Measurements from ENCODE around the gene LGR6.

LGR6 gene

DNA sequence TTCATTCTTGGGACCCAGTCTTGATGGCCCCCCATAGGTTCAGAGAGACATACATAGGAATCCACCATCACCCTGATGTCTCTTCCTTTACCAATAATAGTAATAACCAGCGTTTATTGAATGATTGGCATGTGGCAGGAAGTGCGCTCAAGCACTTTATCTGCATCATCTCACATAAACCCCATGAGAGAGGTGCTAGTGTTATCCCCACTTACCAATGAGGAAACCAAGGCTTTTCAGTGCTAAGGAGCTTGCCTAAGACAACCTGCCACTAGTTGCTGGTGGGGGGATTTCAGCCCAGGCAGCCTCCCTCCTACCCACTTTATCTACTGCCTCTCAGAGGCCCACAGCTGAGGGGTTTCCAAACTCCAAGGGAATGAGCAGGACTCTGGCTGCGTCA, 7.7 kb downstream of the LGR6 start:
- no peak for DNase-seq

- no peak for DNase-seq
Observed at GRCh38 chr1:202201971-202202370, 8.4 kb downstream of the LGR6 start.

DNA sequence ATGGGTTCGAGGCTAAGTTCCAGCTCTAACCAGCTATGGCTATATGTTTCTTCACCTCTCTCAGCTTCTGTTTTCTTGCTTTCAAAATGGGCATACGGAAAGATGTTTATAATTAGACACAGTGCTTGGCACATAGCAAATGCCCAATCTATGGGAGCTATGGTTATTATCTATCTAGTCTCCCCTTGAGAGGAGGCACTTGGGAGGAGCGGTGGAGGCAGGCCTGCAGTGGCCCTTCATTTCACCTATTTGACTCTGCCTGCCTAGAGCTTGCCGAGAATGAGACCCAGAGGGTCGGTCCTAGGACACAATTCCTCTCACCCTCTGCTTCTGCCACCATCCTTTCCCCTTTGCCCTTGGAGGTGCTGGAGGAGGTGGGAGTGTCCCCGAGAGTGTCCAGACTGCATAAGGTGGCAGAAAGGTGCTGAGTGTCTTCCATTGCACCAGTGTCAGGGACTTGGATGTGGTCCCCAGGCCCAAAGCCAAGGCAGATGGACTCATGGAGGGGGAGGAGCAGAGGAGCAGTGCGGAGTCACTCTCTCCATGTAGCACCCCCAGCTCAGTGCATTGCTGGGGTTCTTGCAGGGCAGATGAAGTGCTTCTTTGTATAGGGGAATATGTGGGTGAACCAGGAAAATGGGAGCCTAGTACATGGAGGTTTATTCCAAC, 9.0 kb downstream of the LGR6 start:
- DNase-seq: no peak

DNA sequence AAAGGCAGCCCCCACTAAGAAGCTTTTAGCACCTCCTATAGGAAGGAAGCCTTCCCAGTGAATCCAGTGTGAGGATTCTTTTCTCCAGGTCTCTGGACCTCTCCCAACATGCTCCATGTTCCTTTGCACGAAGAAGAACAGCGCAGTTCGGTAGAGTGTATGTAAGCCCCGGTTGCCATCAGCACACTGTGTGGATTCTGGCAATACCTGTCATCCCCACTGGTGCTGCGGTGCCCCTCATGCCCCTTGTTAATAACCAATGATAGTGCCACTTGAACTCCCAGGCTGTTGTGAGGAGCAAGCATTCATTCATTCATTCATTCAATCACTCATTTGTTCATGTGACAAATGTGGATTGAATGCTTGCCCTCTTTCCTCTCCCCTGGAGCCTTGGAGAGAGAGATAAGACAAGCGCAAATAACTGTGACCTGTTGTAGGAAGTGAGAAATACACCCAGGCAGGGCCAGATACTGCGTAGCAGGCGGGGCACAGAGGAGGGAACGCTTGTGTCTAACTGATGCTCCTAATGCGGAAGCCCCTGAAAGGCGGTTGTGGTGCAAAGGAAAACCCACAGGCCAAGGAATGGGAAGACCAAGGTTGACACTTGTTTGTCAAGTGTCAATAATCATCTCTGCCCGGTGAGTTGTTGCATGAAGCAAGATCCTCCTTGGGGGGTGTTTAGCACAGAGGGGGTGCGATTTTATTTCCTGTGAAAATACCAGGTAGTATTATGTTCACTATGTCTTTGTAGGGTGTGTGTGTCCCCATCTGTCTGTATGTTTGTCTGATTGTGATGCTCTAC, 9.8 kb downstream of the LGR6 start:
- no peak for DNase-seq

DNA sequence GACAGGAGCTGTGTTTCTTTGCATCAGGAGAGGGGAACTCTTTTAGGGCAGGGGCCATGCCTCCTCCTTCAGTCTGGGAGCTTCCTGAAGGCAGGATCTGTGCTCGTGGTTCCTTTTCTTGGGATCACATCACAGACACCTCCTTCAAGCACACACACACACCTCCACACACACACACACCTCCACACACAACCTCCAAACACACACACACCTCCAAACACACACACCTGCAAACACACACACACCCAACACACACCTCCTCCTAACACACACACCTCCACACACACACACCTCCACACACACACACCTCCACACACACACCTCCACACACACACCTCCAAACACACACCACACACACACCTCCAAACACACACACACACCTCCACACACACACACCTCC, 10.5 kb downstream of the LGR6 start:
- no peak for DNase-seq

- DNase-seq: no peak
Observed at GRCh38 chr1:202205523-202206190, 12.1 kb downstream of the LGR6 start.

DNA sequence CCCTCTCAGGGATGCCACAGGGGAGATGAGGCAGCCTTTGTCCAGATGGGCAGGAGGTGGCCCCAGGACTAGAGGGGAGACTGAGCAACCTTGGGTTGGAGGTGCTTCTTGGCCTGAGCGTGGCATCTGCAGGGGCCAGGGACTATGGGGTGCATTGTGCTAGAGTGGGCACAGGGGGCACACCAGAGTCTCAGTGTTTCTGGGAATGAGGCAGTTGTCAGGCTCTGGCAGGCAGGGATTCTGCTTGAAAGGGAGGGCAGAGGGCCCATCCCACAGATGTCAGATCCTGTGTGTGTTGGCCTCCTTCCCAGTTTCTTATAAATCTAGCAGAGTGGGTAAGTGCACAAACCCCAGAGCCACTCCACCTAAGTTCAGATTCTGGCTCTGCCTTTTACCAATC, 13.7 kb downstream of the LGR6 start:
- no peak for DNase-seq

DNA sequence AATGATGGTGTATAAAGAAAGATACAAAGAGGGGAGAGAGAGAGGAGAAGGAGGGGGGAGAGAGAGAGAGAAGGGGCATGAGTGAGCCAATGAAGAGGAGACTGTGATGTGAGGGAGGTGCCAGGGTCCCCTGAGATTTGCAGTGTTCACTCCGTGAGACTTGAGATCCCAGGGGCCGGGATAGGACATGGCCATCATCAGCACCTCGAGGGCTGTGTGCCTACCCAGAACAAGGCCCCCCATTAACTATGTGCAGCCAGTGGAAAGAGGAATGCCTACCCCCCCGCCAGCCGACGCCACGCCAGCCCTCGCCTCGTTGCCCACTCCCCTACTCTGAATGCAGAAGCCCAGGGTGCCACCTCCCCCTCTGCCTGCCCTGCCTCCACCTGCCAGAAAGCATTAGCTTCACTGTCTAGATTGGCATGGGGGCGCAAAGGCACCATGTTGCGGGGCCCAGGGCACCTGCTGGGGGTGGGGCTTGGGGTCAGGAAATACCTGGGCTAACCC, 14.8 kb downstream of the LGR6 start:
- no peak for DNase-seq

GRCh38 chr1:202210385-202210784, 16.8 kb downstream of the LGR6 start:
- no peak for DNase-seq

DNA sequence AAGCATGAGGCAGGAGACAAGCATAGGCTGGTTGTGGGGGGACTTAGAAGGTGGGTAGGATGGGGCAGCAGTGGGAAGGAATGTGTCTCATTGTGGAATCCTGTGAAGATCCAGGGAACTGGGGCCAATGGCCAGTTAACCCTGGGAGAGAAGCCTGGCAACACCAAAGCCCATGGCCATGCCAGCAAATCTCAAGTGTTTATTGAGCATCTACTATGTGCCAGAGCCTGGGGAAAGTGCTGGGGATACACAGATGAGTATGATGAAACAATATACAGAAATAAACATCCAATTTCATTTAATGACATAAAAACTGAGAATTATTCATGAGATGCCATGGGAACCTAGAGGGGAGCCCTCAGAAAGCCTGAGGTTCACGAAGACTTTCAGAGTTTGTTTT, 17.4 kb downstream of the LGR6 start:
- no peak for DNase-seq

GRCh38 chr1:202212787-202213186, 19.2 kb downstream of the LGR6 start:
- DNase-seq: no peak

DNA sequence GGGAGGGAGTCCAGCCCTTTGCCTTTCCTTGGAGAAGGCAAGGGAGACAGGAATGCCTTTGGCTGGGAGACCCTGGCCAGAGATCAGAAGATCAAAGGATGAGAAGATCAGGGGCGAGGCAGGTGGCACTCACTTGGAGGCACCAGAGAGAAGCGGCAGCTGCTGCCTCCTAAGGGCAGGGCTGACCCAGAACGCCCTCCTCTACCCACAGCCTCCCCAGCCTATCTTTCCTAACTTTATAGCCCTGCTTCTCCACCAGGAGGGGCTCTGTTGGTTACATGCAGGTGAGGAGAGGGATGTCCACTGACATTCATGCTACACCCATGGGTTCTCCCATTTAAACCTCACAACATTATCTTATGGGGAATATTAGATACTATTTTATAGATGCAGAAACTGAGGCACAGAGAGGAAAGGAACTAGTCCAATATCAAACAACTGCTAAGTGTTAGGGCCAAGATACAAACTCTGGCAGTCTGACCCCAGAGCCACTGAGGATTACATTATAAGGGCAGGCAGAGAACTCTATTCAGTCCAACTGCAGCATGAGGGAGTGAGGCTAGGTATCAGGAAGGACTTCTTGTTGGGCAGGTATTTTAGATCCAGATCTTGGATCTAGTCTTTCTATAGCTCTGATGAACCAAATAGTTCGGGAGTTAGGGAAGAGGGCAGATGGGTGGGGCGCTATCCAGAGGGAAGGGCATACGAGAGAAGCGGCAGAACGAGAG, 19.9 kb downstream of the LGR6 start:
- DNase-seq: no peak

GRCh38 chr1:202214089-202214843, 20.7 kb downstream of the LGR6 start:
- no peak for DNase-seq

- no peak for DNase-seq
Observed at GRCh38 chr1:202215472-202216130, 22.0 kb downstream of the LGR6 start.

GRCh38 chr1:202216691-202217090, 23.1 kb downstream of the LGR6 start:
- no peak for DNase-seq

DNA sequence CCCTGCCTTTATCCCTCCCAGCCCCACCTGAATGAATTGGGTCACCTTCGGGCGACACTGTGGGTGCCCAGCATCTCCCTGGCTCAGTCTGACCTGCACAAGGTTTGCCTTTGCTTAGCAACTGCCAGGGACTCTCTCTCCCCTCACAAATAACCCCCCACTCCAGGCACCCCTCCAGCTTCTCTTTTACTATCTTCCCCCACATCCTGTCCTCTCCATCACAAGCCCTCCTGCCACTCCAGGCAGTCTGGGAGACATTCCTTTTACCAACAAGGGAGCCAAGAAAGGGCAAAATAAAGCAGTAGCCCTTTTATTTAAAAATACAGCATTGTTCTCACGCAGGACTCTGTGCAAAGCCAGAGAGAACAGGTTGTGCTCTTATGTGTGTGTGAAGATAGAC, 23.9 kb downstream of the LGR6 start:
- no peak for DNase-seq

DNA sequence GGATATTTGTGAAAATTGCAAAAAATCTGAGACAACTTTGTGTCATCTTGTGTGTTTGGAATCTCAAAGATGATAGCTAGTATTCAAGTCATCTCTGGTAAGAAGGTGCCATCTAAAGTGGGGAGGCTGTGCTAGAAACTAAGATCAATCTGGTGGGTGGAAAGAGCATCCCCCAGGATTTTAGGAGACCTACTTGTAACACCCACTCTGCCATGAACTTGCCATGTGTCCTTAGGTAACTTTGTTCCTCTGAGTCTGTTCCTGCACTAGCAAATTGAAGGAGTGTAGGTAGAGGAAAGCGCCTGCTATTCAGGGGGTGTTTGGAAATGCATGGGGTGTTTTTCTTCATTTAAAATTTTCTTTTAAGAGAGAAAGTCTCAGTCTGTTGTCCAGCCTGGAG, 24.4 kb downstream of the LGR6 start:
- no peak for DNase-seq

GRCh38 chr1:202220733-202221132, 27.1 kb downstream of the LGR6 start:
- no peak for DNase-seq

DNA sequence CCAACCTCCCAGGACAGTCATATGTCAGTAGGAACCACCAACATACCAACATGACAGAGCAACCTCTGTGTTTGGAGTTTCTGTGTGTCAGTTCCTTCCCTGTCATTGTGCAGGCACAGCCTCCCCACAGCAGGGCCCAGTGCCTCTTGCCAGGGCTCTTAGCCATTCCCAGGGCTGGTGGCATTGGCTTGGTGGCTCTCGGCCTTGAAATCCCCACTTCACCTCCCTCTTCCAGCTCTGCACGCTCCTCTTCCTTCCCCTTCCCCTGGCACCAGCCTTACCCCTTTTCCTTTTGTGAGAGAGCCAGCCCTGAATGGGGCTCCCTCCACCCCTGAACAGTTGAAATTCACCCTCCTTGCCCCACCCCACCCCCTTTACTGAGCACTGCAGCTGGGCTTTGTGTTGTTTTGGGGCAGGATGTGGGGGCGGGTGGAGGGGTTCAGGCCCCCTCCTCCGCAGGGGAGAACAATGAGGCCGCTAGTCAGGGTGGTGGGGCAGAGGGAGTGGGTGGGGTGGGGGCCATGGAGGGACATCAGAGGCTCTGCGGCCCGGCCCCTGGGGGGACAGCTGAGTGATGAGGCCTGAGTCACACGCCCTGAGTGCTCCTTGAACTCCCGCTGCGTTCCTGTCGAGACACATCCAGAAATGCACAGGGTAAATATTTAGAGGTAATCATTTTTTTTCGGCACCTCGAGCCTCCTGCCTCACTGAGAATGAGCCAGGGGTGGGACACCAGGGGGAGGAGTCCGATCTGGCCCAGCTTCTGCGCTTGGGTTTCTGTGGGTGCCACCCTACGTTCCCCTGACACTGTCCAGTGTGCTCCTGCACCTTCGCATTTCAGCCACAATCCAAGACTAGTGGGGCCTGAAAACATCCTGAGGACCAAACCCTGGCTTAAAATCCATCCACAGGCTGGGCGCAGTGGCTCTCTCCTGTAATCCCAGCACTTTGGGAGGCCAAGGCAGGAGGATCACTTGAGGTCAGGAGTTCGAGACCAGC, 28.6 kb downstream of the LGR6 start:
- DNase-seq: no peak

- no peak for DNase-seq
Observed at GRCh38 chr1:202223121-202223860, 29.7 kb downstream of the LGR6 start.
